Measurements from ENCODE around the gene EFCAB12.

The EFCAB12 gene

DNA sequence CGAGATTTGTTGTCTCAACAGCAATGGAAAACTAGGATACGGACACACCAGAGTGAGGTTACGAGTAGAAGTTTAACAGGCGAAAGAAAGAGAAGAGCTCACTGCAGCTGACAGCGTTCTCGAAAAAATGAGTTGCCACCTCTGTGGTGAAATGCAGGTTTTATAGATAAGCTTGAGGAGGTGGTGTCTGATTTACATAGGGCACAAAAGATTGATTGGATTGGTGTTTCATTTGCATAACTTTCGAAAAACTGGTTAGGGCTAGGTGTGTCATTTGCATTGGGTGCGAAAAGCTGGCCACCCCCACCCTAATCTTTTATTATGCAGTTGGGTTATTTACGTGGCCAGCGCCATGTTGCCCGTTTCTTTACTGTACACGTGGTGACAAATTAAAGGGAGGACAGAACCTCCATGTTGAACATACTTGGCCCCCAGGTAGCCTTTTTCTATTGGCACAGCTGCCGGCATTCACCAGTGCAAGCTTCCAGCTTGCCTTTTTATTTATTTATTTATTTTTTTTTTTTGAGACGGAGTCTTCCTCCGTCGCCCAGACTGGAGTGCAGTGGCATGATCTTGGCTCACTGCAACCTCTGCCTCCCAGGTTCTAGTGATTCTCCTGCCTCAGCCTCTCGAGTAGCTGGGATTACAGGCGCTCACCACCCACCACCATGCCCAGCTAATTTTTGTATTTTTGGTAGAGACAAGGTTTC, 19.9 kb upstream of the EFCAB12 start:
- TF ChIP-seq, protein P1, sequence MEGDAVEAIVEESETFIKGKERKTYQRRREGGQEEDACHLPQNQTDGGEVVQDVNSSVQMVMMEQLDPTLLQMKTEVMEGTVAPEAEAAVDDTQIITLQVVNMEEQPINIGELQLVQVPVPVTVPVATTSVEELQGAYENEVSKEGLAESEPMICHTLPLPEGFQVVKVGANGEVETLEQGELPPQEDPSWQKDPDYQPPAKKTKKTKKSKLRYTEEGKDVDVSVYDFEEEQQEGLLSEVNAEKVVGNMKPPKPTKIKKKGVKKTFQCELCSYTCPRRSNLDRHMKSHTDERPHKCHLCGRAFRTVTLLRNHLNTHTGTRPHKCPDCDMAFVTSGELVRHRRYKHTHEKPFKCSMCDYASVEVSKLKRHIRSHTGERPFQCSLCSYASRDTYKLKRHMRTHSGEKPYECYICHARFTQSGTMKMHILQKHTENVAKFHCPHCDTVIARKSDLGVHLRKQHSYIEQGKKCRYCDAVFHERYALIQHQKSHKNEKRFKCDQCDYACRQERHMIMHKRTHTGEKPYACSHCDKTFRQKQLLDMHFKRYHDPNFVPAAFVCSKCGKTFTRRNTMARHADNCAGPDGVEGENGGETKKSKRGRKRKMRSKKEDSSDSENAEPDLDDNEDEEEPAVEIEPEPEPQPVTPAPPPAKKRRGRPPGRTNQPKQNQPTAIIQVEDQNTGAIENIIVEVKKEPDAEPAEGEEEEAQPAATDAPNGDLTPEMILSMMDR (conservative IDR thresholded peaks at IDR 0.05; ENCODE audit: low read depth) = no peak
- no peak overlapping the region for H3K27ac ChIP-seq
- ChIA-PET POLR2A (ENCODE audit: low non-redundant PET) (interaction anchor here (0.6 kb wide), 1 partner anchor 17 kb away, joined by 6 read pairs; no protein-coding TSS in a partner anchor), CTCF (no interaction called here)
- no peak for DNase-seq (ENCODE audit: low spot score)

DNA sequence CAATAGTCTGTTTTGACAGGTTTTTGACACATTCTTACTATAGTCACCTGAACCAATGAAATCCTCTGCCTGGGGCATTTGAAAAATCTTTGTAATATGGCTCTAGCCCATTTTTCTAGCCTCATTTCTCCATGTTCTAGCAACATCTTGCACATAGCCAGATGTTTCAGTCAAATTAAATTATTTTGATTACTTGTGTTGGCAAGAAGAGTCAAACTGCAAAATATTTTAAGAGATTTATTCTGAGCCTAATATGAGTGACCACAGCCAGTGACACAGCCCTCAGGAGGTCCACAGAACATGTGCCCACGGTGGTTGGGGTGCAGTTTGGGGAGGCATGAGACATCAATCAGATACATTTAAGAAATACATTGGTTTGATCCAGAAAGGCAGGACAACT, 18.5 kb upstream of the EFCAB12 start:
- POLR2A ChIA-PET (ENCODE audit: low non-redundant PET) = no interaction called here
- TF ChIP-seq, protein P1 (conservative IDR thresholded peaks at IDR 0.05; ENCODE audit: low read depth) = no peak
- CTCF ChIA-PET = no interaction called here
- no peak for DNase-seq (ENCODE audit: low spot score)
- H3K27ac ChIP-seq = no peak overlapping the region

DNA sequence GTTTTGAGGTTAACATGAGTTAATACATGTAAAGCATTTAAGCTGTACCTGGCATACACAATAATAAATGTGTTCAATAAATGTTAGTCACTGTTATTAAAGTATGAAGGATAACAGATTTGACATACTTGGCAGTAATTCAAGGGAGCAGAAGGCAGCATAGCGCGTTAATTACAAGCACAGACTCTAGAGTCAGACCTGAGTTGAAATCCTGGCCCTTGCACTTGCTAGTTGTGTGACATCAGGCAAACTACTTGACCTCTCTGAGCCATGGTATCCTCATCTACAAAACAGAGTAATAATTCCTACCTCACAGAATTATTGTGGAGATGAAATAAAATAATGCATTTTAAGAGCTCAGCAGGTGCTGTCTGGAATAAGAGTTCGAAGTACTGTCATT, 17.0 kb upstream of the EFCAB12 start:
- no peak overlapping the region for H3K27ac ChIP-seq
- ChIA-PET POLR2A (ENCODE audit: low non-redundant PET) (no interaction called here), CTCF (interaction anchor here (0.6 kb wide), 1 partner anchor 17 kb away, joined by 3 read pairs; no protein-coding TSS in a partner anchor)
- TF ChIP-seq, protein P1 (conservative IDR thresholded peaks at IDR 0.05; ENCODE audit: low read depth) = no peak
- DNase-seq (ENCODE audit: low spot score) = no peak

DNA sequence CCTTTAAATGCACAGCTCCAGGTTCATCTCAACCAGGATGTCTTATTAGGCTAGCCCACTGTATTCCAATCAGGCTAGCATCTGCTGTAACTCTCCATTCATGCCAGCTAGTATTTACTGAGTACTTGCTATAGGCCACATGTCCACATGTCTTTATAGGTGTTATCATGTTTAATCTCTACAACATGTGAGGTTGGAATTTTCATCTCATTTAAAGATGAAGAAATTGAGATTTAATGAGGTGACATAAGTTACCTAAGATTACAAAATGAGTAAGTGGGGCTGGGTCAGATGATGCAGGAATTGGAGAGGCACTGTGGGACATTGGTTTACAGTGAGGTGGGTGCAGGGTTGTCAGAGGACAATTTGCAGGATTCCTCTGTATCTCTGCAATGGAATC, 14.5 kb upstream of the EFCAB12 start:
- H3K27ac ChIP-seq = no peak overlapping the region
- ChIA-PET POLR2A (ENCODE audit: low non-redundant PET) (no interaction called here), CTCF (interaction anchor here (0.7 kb wide), 1 partner anchor 213 kb away, joined by 4 read pairs; no protein-coding TSS in a partner anchor)
- no peak for DNase-seq (ENCODE audit: low spot score)
- TF ChIP-seq, protein P1 (conservative IDR thresholded peaks at IDR 0.05; ENCODE audit: low read depth) = no peak

DNA sequence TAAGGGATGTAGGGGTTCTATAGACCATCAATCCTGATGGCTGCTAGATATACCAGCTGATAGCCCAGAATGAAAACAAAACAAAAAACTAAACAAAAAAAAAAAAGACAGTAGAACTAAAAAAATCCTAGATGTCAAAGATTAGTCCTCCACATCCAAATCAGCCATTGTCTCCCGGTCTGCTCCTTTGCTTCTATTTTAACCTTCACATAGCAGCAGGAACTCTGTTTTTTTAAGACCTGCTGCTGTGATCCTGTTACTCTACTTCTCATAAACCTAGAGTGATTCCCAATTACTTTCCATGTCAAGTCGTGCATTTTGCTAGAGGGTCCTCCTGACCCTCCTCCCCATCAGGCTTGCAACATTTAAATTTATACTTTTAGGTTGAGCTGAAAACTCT, 14.1 kb upstream of the EFCAB12 start:
- POLR2A ChIA-PET (ENCODE audit: low non-redundant PET) = no interaction called here
- TF ChIP-seq, protein P1 (conservative IDR thresholded peaks at IDR 0.05; ENCODE audit: low read depth) = no peak
- CTCF ChIA-PET = interaction anchor here (0.7 kb wide), 1 partner anchor 214 kb away, joined by 4 read pairs; no protein-coding TSS in a partner anchor
- DNase-seq (ENCODE audit: low spot score) = no peak
- H3K27ac ChIP-seq = no peak overlapping the region

DNA sequence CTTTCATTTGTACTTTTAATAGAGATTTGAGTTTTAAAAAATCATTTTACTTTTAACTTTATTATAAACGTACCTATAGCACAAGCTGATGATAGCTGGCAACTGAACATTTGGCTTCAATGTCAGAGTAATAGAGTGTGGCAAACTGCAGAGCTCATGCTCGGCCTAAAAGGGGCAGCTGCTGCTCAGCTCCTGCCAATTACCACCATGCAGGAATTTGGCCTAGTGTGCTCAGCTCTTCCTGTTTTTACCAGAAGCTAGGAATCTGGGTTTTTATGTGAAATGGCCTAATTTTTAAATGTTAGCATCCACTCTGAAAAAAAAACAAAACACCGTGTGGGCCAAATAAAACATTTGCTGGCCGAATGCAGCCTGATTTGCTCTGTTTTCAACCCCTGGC, 13.3 kb upstream of the EFCAB12 start:
- DNase-seq (ENCODE audit: low spot score) = no peak
- H3K27ac ChIP-seq = no peak overlapping the region
- TF ChIP-seq, protein P1 (conservative IDR thresholded peaks at IDR 0.05; ENCODE audit: low read depth) = no peak
- CTCF ChIA-PET = no interaction called here
- POLR2A ChIA-PET (ENCODE audit: low non-redundant PET) = interaction anchor here (0.8 kb wide), 1 partner anchor 184 kb away, joined by 7 read pairs; no protein-coding TSS in a partner anchor
